ENCODE measurements around the gene FN3KRP. TPM values are rescaled to one million over a fixed set of nuclear protein-coding genes. Genes with fewer than 3 reads are reported as not detected.
"Not testable (repeated sequence)": the region's sequence is repeated elsewhere in the genome, so short reads cannot be mapped to it uniquely, and the experiment has no call there.

FN3KRP gene
- total RNA-seq, 4 donors from 2014 or later, result 13.1 to 21.2 (median 18.3) TPM

- TF ChIP-seq, protein P1, sequence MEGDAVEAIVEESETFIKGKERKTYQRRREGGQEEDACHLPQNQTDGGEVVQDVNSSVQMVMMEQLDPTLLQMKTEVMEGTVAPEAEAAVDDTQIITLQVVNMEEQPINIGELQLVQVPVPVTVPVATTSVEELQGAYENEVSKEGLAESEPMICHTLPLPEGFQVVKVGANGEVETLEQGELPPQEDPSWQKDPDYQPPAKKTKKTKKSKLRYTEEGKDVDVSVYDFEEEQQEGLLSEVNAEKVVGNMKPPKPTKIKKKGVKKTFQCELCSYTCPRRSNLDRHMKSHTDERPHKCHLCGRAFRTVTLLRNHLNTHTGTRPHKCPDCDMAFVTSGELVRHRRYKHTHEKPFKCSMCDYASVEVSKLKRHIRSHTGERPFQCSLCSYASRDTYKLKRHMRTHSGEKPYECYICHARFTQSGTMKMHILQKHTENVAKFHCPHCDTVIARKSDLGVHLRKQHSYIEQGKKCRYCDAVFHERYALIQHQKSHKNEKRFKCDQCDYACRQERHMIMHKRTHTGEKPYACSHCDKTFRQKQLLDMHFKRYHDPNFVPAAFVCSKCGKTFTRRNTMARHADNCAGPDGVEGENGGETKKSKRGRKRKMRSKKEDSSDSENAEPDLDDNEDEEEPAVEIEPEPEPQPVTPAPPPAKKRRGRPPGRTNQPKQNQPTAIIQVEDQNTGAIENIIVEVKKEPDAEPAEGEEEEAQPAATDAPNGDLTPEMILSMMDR (IDR thresholded peaks at IDR 0.05), result no peak
- 85 to 93% methylated on average over 8 to 12 of the region's 16 CpGs for WGBS, 2 donors
- intact Hi-C loops (cut with DNase I; ENCODE audit: low total_unique reads), result no loop called here
- DNase-seq (ENCODE audit: low spot score in 2 of 2), result no peak
- H3K4me3 ChIP-seq (ENCODE audit: low read depth, poor library complexity, severe bottlenecking), result no peak overlapping the region
Observed at GRCh38 chr17:82743344-82744219, 27.1 kb downstream of the FN3KRP start.

DNA sequence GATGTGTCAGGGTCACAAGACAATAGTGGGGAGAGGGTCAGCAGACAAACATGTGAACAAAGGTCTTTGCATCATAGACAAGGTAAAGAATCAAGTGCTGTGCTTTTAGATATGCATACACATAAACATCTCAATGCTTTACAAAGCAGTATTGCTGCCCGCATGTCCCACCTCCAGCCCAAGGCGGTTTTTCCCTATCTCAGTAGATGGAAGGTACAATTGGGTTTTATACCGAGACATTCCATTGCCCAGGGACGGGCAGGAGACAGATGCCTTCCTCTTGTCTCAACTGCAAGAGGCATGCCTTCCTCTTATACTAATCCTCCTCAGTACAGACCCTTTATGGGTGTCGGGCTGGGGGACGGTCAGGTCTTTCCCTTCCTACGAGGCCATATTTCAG is 28.2 kb downstream of the FN3KRP start:
- H3K4me3 ChIP-seq (ENCODE audit: low read depth, poor library complexity, severe bottlenecking); DNase-seq (ENCODE audit: low spot score in 2 of 2); intact Hi-C loops (cut with DNase I; ENCODE audit: low total_unique reads): not testable (repeated sequence)
- 56 to 80% methylated on average over 7 of the region's 7 CpGs for WGBS, 2 donors

DNA sequence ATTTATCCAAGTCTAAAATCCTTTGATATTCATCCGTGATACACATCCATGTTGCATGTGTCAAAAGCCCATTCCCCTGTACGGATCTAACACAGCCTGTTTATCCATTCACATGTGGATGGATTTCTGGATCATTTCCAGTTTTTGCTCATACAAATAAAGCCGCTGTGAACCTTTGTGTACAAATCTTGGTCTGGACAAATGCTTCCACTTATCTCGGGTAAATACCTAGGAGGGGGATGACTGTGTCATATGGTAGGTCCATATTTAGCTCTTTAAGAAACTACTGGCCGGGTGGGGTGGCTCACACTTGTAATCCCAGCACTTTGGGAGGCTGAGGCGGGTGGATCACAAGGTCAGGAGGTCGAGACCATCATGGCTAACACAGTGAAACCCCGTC is 29.0 kb downstream of the FN3KRP start:
- intact Hi-C loops (cut with DNase I; ENCODE audit: low total_unique reads), result no loop called here
- no peak for TF ChIP-seq POLR2A (IDR thresholded peaks at IDR 0.05)
- TF ChIP-seq, protein P1 (IDR thresholded peaks at IDR 0.05), result no peak
- 82 to 85% methylated on average over 8 of the region's 8 CpGs for WGBS, 2 donors
- DNase-seq (ENCODE audit: low spot score in 2 of 2), result no peak
- H3K4me3 ChIP-seq (ENCODE audit: low read depth, poor library complexity, severe bottlenecking), result no peak overlapping the region

- TF ChIP-seq POLR2A (IDR thresholded peaks at IDR 0.05), result no peak
- intact Hi-C loops (cut with DNase I; ENCODE audit: low total_unique reads), result no loop called here
- WGBS, 2 donors, result 97 to 99% methylated on average over 16 of the region's 16 CpGs
- no peak overlapping the region for H3K4me3 ChIP-seq (ENCODE audit: low read depth, poor library complexity, severe bottlenecking)
- no peak for DNase-seq (ENCODE audit: low spot score in 2 of 2)
Observed at GRCh38 chr17:82748756-82749155, 32.2 kb downstream of the FN3KRP start.

GRCh38 chr17:82750241-82750908 is 33.9 kb downstream of the FN3KRP start:
- intact Hi-C loops (cut with DNase I; ENCODE audit: low total_unique reads), result no loop called here
- no peak overlapping the region for H3K4me3 ChIP-seq (ENCODE audit: low read depth, poor library complexity, severe bottlenecking)
- DNase-seq (ENCODE audit: low spot score in 2 of 2), result no peak
- 71 to 83% methylated on average over 39 to 40 of the region's 40 CpGs for WGBS, 2 donors
- TF ChIP-seq, protein P1 (IDR thresholded peaks at IDR 0.05), result no peak
- no peak for TF ChIP-seq POLR2A (IDR thresholded peaks at IDR 0.05)

DNA sequence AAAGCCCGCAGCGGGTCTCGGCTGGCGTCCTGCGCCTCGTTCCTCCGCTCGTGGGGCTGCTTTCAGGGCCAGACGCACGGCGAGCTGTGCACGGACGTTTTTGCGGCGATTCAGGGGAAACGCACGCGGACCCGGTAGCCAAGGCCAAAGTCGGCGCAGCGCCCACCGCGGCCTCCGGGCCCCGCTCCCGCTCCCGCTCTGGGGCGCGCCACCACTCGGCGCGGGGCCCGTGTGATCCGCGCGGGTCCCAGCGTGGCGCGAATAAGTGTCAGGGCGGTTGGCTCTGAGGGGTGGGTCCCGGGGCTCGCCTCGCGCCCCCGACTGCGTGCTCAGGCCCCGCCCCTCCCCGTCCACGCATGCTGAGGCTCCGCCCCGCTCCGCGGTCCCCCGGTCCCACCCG is 34.7 kb downstream of the FN3KRP start:
- intact Hi-C loops (cut with DNase I; ENCODE audit: low total_unique reads), result no loop called here
- DNase-seq (ENCODE audit: low spot score in 2 of 2), result no peak
- peak overlapping the region; percentile 21 for H3K4me3 ChIP-seq (ENCODE audit: low read depth, poor library complexity, severe bottlenecking)
- TF ChIP-seq POLR2A (IDR thresholded peaks at IDR 0.05), result no peak
- TF ChIP-seq, protein P1 (IDR thresholded peaks at IDR 0.05), result no peak
- WGBS, 2 donors, result no CpG with 5 or more reads among the region's 56 CpGs
